Measurements from ENCODE around the gene TARS3.

The TARS3 gene

GRCh38 chr15:101618076-101618475 lies 106.2 kb downstream of the TARS3 start:
- Histone ChIP-seq H3K36me3 (ENCODE audit: control insufficient read depth, low read depth, low read length) (no peaks in the 10 kb centered on the region), H3K4me3 (ENCODE audit: low read length) (no peak overlapping the region), H3K4me1 (ENCODE audit: control insufficient read depth, low read depth, low read length) (peaks cover 14% of the 10 kb centered on the region), H3K27ac (ENCODE audit: low read length) (no peak overlapping the region), H3K9ac (ENCODE audit: low read length) (no peak overlapping the region), H3K27me3 (ENCODE audit: control insufficient read depth, insufficient read depth, low read length) (peaks cover 3% of the 10 kb centered on the region), H3K9me3 (ENCODE audit: control insufficient read depth, low read depth, low read length) (no peaks in the 10 kb centered on the region)

- peaks cover 3% of the 10 kb centered on the region for H3K27me3 ChIP-seq (ENCODE audit: control insufficient read depth, insufficient read depth, low read length)
Observed at GRCh38 chr15:101617390-101617965, 106.8 kb downstream of the TARS3 start.

GRCh38 chr15:101615986-101616848 lies 108.1 kb downstream of the TARS3 start:
- H3K4me3 ChIP-seq (ENCODE audit: low read length) = peak overlapping the region; percentile 53
- H3K36me3 ChIP-seq (ENCODE audit: control insufficient read depth, low read depth, low read length) = no peaks in the 10 kb centered on the region
- H3K27ac ChIP-seq (ENCODE audit: low read length) = no peak overlapping the region
- peaks cover 3% of the 10 kb centered on the region for H3K27me3 ChIP-seq (ENCODE audit: control insufficient read depth, insufficient read depth, low read length)
- no peaks in the 10 kb centered on the region for H3K9me3 ChIP-seq (ENCODE audit: control insufficient read depth, low read depth, low read length)
- no peak overlapping the region for H3K9ac ChIP-seq (ENCODE audit: low read length)
- H3K4me1 ChIP-seq (ENCODE audit: control insufficient read depth, low read depth, low read length) = peaks cover 14% of the 10 kb centered on the region

More at GRCh38 chr15:101617390-101617965, 106.8 kb downstream of the TARS3 start:
- H3K4me1 ChIP-seq (ENCODE audit: control insufficient read depth, low read depth, low read length) = peaks cover 14% of the 10 kb centered on the region
- no peak overlapping the region for H3K27ac ChIP-seq (ENCODE audit: low read length)
- no peak overlapping the region for H3K9ac ChIP-seq (ENCODE audit: low read length)
- H3K9me3 ChIP-seq (ENCODE audit: control insufficient read depth, low read depth, low read length) = no peaks in the 10 kb centered on the region
- H3K4me3 ChIP-seq (ENCODE audit: low read length) = no peak overlapping the region
- H3K36me3 ChIP-seq (ENCODE audit: control insufficient read depth, low read depth, low read length) = no peaks in the 10 kb centered on the region

DNA sequence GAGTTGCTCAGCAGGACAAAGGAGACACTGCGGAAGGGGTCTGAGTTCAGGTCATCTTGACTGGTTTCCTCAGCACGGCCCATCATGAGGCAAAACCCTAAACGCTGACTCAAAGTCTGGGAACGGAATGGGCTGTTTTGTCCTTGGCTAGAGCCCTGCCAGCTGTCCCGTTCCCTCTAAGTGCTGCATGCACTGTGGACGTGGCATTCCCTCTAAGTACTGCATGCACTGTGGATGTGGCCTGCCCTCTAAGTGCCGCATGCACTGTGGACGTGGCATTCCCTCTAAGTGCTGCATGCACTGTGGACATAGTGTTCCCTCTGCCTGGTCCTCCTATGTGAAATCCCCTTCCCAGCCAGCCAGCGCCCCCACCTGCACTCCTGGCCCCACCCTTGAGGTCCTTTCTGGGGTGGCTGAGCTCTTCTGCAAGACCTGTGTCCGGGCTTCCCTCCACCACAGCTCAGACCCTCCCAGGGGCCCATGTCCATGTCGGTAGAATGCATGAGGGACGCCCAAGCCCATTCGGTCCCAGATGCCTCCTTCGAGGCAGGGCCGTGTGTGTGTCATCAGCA lies 108.8 kb downstream of the TARS3 start:
- Histone ChIP-seq H3K36me3 (ENCODE audit: control insufficient read depth, low read depth, low read length) (no peaks in the 10 kb centered on the region), H3K27me3 (ENCODE audit: control insufficient read depth, insufficient read depth, low read length) (peaks cover 3% of the 10 kb centered on the region), H3K9ac (ENCODE audit: low read length) (no peak overlapping the region), H3K4me3 (ENCODE audit: low read length) (peak overlapping the region; percentile 53), H3K27ac (ENCODE audit: low read length) (no peak overlapping the region), H3K9me3 (ENCODE audit: control insufficient read depth, low read depth, low read length) (no peaks in the 10 kb centered on the region), H3K4me1 (ENCODE audit: control insufficient read depth, low read depth, low read length) (peaks cover 14% of the 10 kb centered on the region)

- Histone ChIP-seq H3K4me3 (ENCODE audit: low read length) (no peak overlapping the region), H3K9ac (ENCODE audit: low read length) (no peak overlapping the region), H3K9me3 (ENCODE audit: control insufficient read depth, low read depth, low read length) (no peaks in the 10 kb centered on the region), H3K4me1 (ENCODE audit: control insufficient read depth, low read depth, low read length) (peaks cover 14% of the 10 kb centered on the region), H3K27me3 (ENCODE audit: control insufficient read depth, insufficient read depth, low read length) (peaks cover 3% of the 10 kb centered on the region), H3K27ac (ENCODE audit: low read length) (no peak overlapping the region), H3K36me3 (ENCODE audit: control insufficient read depth, low read depth, low read length) (no peaks in the 10 kb centered on the region)
Observed at GRCh38 chr15:101614761-101615160, 109.5 kb downstream of the TARS3 start.

GRCh38 chr15:101614001-101614585 lies 110.2 kb downstream of the TARS3 start:
- Histone ChIP-seq H3K27ac (ENCODE audit: low read length) (no peak overlapping the region), H3K4me3 (ENCODE audit: low read length) (no peak overlapping the region), H3K9ac (ENCODE audit: low read length) (no peak overlapping the region), H3K9me3 (ENCODE audit: control insufficient read depth, low read depth, low read length) (no peaks in the 10 kb centered on the region), H3K4me1 (ENCODE audit: control insufficient read depth, low read depth, low read length) (peaks cover 14% of the 10 kb centered on the region), H3K27me3 (ENCODE audit: control insufficient read depth, insufficient read depth, low read length) (peaks cover 3% of the 10 kb centered on the region), H3K36me3 (ENCODE audit: control insufficient read depth, low read depth, low read length) (no peaks in the 10 kb centered on the region)

DNA sequence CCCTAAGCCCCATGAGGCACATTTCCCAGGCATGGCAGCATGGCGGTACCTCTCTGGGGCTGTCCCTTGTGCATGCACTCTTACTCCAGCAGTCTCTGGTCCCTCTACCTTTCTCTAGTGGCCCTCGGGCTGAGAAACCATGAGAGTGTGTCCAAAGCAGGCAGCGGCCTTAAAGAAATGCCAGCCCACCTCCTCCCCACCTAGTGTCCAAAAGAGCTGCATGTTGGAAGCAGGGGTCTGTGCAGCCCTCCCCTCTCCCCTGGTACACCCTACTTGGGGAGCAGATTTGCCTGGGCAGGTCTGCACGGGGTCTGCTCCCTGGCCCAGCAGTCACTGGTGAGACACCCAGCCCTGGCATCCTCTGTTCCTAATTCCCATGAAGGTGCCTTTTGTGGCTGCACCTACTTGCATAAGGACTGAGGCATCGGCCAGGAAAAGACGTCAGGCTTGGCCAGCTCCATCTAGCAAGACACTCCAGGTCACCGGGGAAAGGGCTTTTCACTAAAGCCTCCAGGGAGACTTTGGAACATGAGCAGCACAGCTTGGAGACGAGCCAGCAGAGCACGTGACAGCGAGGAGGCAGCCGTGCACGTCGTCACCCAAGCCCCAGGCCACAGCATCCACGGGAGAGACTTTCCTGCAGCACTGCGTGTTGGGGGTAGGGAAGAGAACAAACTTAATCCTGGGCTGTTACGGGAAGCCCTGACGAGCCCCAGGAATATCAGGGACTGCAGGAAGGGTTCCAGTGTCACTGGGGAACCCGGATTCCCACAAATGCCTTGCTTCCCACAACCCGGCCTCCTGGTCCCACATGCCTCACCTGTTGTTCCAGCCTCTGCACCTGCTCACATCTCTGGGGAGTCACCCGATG lies 110.9 kb downstream of the TARS3 start:
- Histone ChIP-seq H3K4me3 (ENCODE audit: low read length) (no peak overlapping the region), H3K36me3 (ENCODE audit: control insufficient read depth, low read depth, low read length) (no peaks in the 10 kb centered on the region), H3K4me1 (ENCODE audit: control insufficient read depth, low read depth, low read length) (peaks cover 14% of the 10 kb centered on the region), H3K9ac (ENCODE audit: low read length) (no peak overlapping the region), H3K27me3 (ENCODE audit: control insufficient read depth, insufficient read depth, low read length) (peaks cover 3% of the 10 kb centered on the region), H3K27ac (ENCODE audit: low read length) (no peak overlapping the region), H3K9me3 (ENCODE audit: control insufficient read depth, low read depth, low read length) (no peaks in the 10 kb centered on the region)

DNA sequence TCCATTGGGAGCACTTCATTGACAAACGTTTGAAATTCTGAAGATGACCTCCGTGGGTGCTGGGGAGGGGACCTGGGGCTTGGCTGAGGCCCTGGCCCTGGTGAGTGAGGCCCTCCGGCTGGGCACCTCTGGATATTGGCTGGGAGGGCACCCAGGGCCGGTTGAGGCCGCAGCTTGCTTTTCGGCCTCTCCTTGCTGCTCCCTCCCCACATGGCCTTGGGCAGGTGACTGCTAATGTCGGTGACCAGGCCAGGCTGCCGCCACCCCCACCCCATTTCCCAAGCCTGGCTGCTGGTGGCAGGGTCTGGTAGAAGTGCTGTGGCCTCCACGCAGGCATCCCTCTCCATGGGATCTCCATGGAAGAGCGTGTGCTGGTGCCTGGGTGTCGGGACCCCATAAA lies 111.6 kb downstream of the TARS3 start:
- Histone ChIP-seq H3K4me1 (ENCODE audit: control insufficient read depth, low read depth, low read length) (peaks cover 14% of the 10 kb centered on the region), H3K9ac (ENCODE audit: low read length) (no peak overlapping the region), H3K36me3 (ENCODE audit: control insufficient read depth, low read depth, low read length) (no peaks in the 10 kb centered on the region), H3K27ac (ENCODE audit: low read length) (no peak overlapping the region), H3K9me3 (ENCODE audit: control insufficient read depth, low read depth, low read length) (no peaks in the 10 kb centered on the region), H3K27me3 (ENCODE audit: control insufficient read depth, insufficient read depth, low read length) (peaks cover 3% of the 10 kb centered on the region), H3K4me3 (ENCODE audit: low read length) (no peak overlapping the region)

DNA sequence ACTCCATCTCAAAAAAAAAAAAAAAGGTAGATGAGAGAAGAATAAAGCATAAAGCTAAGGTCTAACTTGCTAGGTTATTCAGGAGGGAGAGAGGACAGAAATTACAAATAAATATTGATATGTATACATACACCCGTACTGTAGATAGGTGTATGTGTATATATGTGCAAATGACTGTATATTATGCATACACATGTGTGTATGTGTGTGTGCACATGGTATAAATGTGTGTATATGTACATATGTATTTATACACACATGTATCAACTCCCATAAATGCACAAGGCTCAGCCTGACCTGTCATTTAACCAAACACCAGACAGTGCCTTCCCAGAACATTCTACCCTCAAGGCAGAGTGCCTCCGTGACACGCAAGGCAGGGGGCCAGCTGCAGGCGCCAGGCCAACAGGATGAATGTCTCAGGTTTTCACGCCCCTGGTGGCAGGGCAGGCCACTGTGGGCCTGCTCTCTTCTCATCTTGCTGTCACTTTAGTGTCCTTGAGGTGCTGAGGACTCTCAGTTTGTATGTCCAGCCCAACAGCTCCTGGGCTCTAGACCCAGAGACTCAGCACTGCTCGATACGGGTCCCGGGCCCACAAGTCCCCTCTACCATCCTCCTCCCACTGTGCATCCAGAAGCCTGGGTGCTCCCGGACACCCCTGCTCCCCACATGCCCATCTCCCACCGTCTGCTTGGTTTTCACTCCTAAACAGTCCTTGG lies 112.5 kb downstream of the TARS3 start:
- Histone ChIP-seq H3K9ac (ENCODE audit: low read length) (no peak overlapping the region), H3K9me3 (ENCODE audit: control insufficient read depth, low read depth, low read length) (no peaks in the 10 kb centered on the region), H3K4me1 (ENCODE audit: control insufficient read depth, low read depth, low read length) (peaks cover 12% of the 10 kb centered on the region), H3K27me3 (ENCODE audit: control insufficient read depth, insufficient read depth, low read length) (peaks cover 3% of the 10 kb centered on the region), H3K36me3 (ENCODE audit: control insufficient read depth, low read depth, low read length) (no peaks in the 10 kb centered on the region), H3K27ac (ENCODE audit: low read length) (no peak overlapping the region), H3K4me3 (ENCODE audit: low read length) (no peak overlapping the region)

DNA sequence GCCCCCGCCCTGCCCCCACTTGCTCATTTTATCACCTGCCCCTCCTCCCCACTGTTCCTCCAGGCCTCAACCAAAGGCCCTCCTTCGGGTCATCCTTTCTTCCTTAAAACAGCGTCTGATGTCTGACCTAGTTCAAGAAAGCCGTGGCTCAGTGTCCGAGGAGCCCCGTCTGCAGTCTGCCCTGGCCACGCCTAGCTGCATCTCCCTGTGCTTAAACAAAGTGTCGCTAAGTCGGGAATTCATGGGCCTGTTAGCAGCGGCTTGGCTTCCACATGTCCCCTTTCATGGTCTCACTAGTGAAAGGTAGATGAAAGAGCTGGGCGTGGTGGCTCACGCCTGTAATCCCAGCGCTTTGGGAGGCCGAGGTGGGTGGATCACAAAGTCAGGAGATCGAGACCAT lies 113.3 kb downstream of the TARS3 start:
- Histone ChIP-seq H3K4me3 (ENCODE audit: low read length) (no peak overlapping the region), H3K36me3 (ENCODE audit: control insufficient read depth, low read depth, low read length) (no peaks in the 10 kb centered on the region), H3K27ac (ENCODE audit: low read length) (no peak overlapping the region), H3K9me3 (ENCODE audit: control insufficient read depth, low read depth, low read length) (no peaks in the 10 kb centered on the region), H3K27me3 (ENCODE audit: control insufficient read depth, insufficient read depth, low read length) (no peaks in the 10 kb centered on the region), H3K9ac (ENCODE audit: low read length) (no peak overlapping the region), H3K4me1 (ENCODE audit: control insufficient read depth, low read depth, low read length) (peaks cover 4% of the 10 kb centered on the region)
